ENCODE results near the gene MAT2A. TPM values are rescaled to one million over a fixed set of nuclear protein-coding genes. Genes with fewer than 3 reads are reported as not detected.
"Not testable (repeated sequence)": the region's sequence is repeated elsewhere in the genome, so short reads cannot be mapped to it uniquely, and the experiment has no call there.

The MAT2A gene
- total RNA-seq, 1 experiment from 2014 or later = 309 TPM

GRCh38 chr2:85591563-85591962 lies 52.6 kb downstream of the MAT2A start:
- ChIA-PET POLR2A (ENCODE audit: unreplicated experiment) (no interaction called here), CTCF (no interaction called here)
- Histone ChIP-seq H3K27me3 (ENCODE audit: low read length) (no peaks in the 10 kb centered on the region), H3K27ac (ENCODE audit: low read length) (no peak overlapping the region), H3K9ac (ENCODE audit: low read length) (no peak overlapping the region), H3K9me3 (ENCODE audit: low read length) (no peaks in the 10 kb centered on the region), H2AFZ (ENCODE audit: low read length) (no peak overlapping the region), H3K4me3 (ENCODE audit: low read length) (no peak overlapping the region), H3K79me2 (ENCODE audit: low read length) (peaks cover 10% of the 10 kb centered on the region), H3K4me1 (ENCODE audit: insufficient read depth, low read length) (peaks cover 20% of the 10 kb centered on the region), H3K4me2 (ENCODE audit: low read length) (no peak overlapping the region), H3K9me2 (replicated peaks; ENCODE audit: low read length) (no peaks in the 10 kb centered on the region), H3F3A (ENCODE audit: low read length, unreplicated experiment) (no peaks in the 10 kb centered on the region), H3K36me3 (ENCODE audit: low read depth, low read length) (no peaks in the 10 kb centered on the region; the same call in 1 of the 2 replicates), H4K20me1 (ENCODE audit: low read length) (no peaks in the 10 kb centered on the region)
- no TSS peak for BruUV-seq (replicated peaks)
- TF ChIP-seq CTCF (conservative IDR thresholded peaks at IDR 0.05; ENCODE audit: low read depth, low read length) (no peak), EZH2 (IDR thresholded peaks at IDR 0.05; ENCODE audit: low read length, unreplicated experiment) (no peak), EZH2phosphoT487 (IDR thresholded peaks at IDR 0.05; ENCODE audit: borderline replicate concordance, low read length) (no peak)
- ATAC-seq (no peak), DNase-seq (no peak)
- intact Hi-C loops (cut with micrococcal nuclease) = no loop called here

DNA sequence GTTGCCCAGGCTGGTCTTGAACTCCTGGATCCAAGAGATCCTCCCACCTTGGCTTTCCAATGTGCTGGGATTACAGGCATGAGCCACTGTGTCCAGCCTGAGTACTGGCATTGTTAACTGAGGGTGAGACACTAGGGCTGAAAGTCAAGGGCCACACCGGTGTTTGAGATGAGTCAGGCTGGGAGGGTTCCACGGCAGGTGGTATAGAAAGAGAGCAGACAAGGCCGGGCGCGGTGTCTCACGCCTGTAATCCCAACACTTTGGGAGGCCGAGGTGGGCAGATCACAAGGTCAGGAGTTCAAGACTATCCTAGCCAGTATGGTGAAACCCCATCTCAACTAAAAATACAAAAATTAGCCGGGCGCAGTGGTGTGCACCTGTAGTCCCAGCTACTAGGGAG lies 53.3 kb downstream of the MAT2A start:
- DNase-seq; intact Hi-C loops (cut with micrococcal nuclease); H3K9me3 ChIP-seq (ENCODE audit: low read length); H3K4me3 ChIP-seq (ENCODE audit: low read length); BruUV-seq (replicated peaks); H3K36me3 ChIP-seq (ENCODE audit: low read depth, low read length); H2AFZ ChIP-seq (ENCODE audit: low read length); H4K20me1 ChIP-seq (ENCODE audit: low read length); ATAC-seq; H3K27me3 ChIP-seq (ENCODE audit: low read length); H3K27ac ChIP-seq (ENCODE audit: low read length); CTCF ChIA-PET; POLR2A ChIA-PET (ENCODE audit: unreplicated experiment); H3F3A ChIP-seq (ENCODE audit: low read length, unreplicated experiment); H3K4me2 ChIP-seq (ENCODE audit: low read length); H3K9me2 ChIP-seq (replicated peaks; ENCODE audit: low read length); H3K9ac ChIP-seq (ENCODE audit: low read length): not testable (repeated sequence)
- Histone ChIP-seq H3K4me1 (ENCODE audit: insufficient read depth, low read length) (peaks cover 24% of the 10 kb centered on the region), H3K79me2 (ENCODE audit: low read length) (peaks cover 17% of the 10 kb centered on the region)

GRCh38 chr2:85593023-85593422 lies 54.1 kb downstream of the MAT2A start:
- DNase-seq = no peak
- Histone ChIP-seq H3K4me2 (ENCODE audit: low read length) (no peak overlapping the region), H3K4me3 (ENCODE audit: low read length) (no peak overlapping the region), H3K27me3 (ENCODE audit: low read length) (no peaks in the 10 kb centered on the region), H4K20me1 (ENCODE audit: low read length) (no peaks in the 10 kb centered on the region), H3K36me3 (ENCODE audit: low read depth, low read length) (peaks cover 11% of the 10 kb centered on the region; the same call in 1 of the 2 replicates), H3K4me1 (ENCODE audit: insufficient read depth, low read length) (peaks cover 24% of the 10 kb centered on the region), H3K9me2 (replicated peaks; ENCODE audit: low read length) (no peaks in the 10 kb centered on the region), H3K9me3 (ENCODE audit: low read length) (no peaks in the 10 kb centered on the region), H3K27ac (ENCODE audit: low read length) (no peak overlapping the region), H2AFZ (ENCODE audit: low read length) (no peak overlapping the region), H3F3A (ENCODE audit: low read length, unreplicated experiment) (no peaks in the 10 kb centered on the region), H3K79me2 (ENCODE audit: low read length) (peaks cover 20% of the 10 kb centered on the region), H3K9ac (ENCODE audit: low read length) (no peak overlapping the region)
- ChIA-PET POLR2A (ENCODE audit: unreplicated experiment) (interaction anchor here (0.5 kb wide), 1 partner anchor 12 kb away, joined by 5 read pairs; no protein-coding TSS in a partner anchor), CTCF (no interaction called here)
- ATAC-seq = no peak
- intact Hi-C loops (cut with micrococcal nuclease) = no loop called here
- BruUV-seq (replicated peaks) = no TSS peak
- TF ChIP-seq CTCF (conservative IDR thresholded peaks at IDR 0.05; ENCODE audit: low read depth, low read length) (no peak), EZH2phosphoT487 (IDR thresholded peaks at IDR 0.05; ENCODE audit: borderline replicate concordance, low read length) (no peak), EZH2 (IDR thresholded peaks at IDR 0.05; ENCODE audit: low read length, unreplicated experiment) (no peak)

Other genes starting within 250 kb of the MAT2A start
- 48.9 and 67.3 TPM in 2 replicates for gene TGOLN2, start 211.2 kb upstream of the MAT2A start, total RNA-seq (2014; rRNA removed)
- gene RETSAT, start 184.6 kb upstream of the MAT2A start, total RNA-seq (2014; rRNA removed) = 39.1 and 50.8 TPM in 2 replicates
- gene ELMOD3, start 184.4 kb upstream of the MAT2A start, total RNA-seq (2014; rRNA removed) = 16.7 and 19.0 TPM in 2 replicates
- gene CAPG, start 128.8 kb upstream of the MAT2A start, total RNA-seq (2014; rRNA removed) = 221 and 260 TPM in 2 replicates
- gene SH2D6, start 120.5 kb upstream of the MAT2A start, total RNA-seq (2014; rRNA removed) = 0.12 TPM in 1 of 2 replicates, not detected in the other
- gene GGCX, start 22.3 kb downstream of the MAT2A start, total RNA-seq (2014; rRNA removed) = 34.8 and 46.7 TPM in 2 replicates
- gene VAMP8, start 38.4 kb downstream of the MAT2A start, total RNA-seq (2014; rRNA removed) = 141 and 142 TPM in 2 replicates
- 0.40 TPM in 1 of 2 replicates, not detected in the other for gene VAMP5, start 45.3 kb downstream of the MAT2A start, total RNA-seq (2014; rRNA removed)
- 170 and 225 TPM in 2 replicates for gene RNF181, start 56.6 kb downstream of the MAT2A start, total RNA-seq (2014; rRNA removed)
- 3.9 and 4.9 TPM in 2 replicates for gene TMEM150A, start 63.5 kb downstream of the MAT2A start, total RNA-seq (2014; rRNA removed)
- gene C2orf68, start 72.9 kb downstream of the MAT2A start, total RNA-seq (2014; rRNA removed) = 26.6 and 27.6 TPM in 2 replicates
- gene USP39, start 77.0 kb downstream of the MAT2A start, total RNA-seq (2014; rRNA removed) = 179 and 278 TPM in 2 replicates
- not detected in 2 replicates for gene SFTPB, start 129.0 kb downstream of the MAT2A start, total RNA-seq (2014; rRNA removed)
- not detected in 2 replicates for gene GNLY, start 155.2 kb downstream of the MAT2A start, total RNA-seq (2014; rRNA removed)
- gene ATOH8, start 214.8 kb downstream of the MAT2A start, total RNA-seq (2014; rRNA removed) = 0.04 TPM in 1 of 2 replicates, not detected in the other

Measured in PC-3 (cell line).